HUES48 (cell line): ENCODE measurements around the gene SRMS.

Source experiments
- H3K27ac ChIP-seq: one replicate; pipeline ENCODE4 v1.7.0; 2013; ENCODE audit warnings: low read depth, low read length, inconsistent platforms
- H3K27me3 ChIP-seq: 2 replicates; pipeline ENCODE4 v1.6.1; 2013; ENCODE audit warnings: mild to moderate bottlenecking, low read length; ENCODE audit not compliant: control insufficient read depth, insufficient read depth
- H3K36me3 ChIP-seq: 2 replicates; pipeline ENCODE4 v1.6.1; 2013; ENCODE audit warnings: low read length; ENCODE audit not compliant: control insufficient read depth, insufficient read depth
- H3K4me1 ChIP-seq: 2 replicates; pipeline ENCODE4 v1.6.1; 2013; ENCODE audit warnings: mild to moderate bottlenecking, low read length; ENCODE audit not compliant: control insufficient read depth, insufficient read depth
- H3K4me3 ChIP-seq: 2 replicates; pipeline ENCODE4 v1.5.1; 2013; ENCODE audit warnings: mild to moderate bottlenecking, low read depth, low read length
- H3K9ac ChIP-seq: 2 replicates; pipeline ENCODE4 v1.6.1; 2013; ENCODE audit warnings: mild to moderate bottlenecking, low read depth, low read length, moderate library complexity
- H3K9me3 ChIP-seq: 2 replicates; pipeline ENCODE4 v1.6.1; 2013; ENCODE audit warnings: low read length; ENCODE audit not compliant: control insufficient read depth, insufficient read depth

The SRMS gene

GRCh38 chr20:63546256-63546955, 1.1 kb downstream of the SRMS start:
- Histone ChIP-seq H3K9me3 (no peaks in the 10 kb centered on the region), H3K4me3 (no peak overlapping the region), H3K27ac (no peak overlapping the region), H3K36me3 (no peaks in the 10 kb centered on the region), H3K27me3 (no peaks in the 10 kb centered on the region), H3K4me1 (peaks cover 18% of the 10 kb centered on the region; the same call in 1 of the 2 replicates), H3K9ac (no peak overlapping the region)

GRCh38 chr20:63545814-63546213, 1.7 kb downstream of the SRMS start:
- Histone ChIP-seq H3K4me3 (no peak overlapping the region), H3K4me1 (peaks cover 18% of the 10 kb centered on the region; the same call in 1 of the 2 replicates), H3K9ac (no peak overlapping the region), H3K27me3 (no peaks in the 10 kb centered on the region), H3K9me3 (no peaks in the 10 kb centered on the region), H3K36me3 (no peaks in the 10 kb centered on the region), H3K27ac (no peak overlapping the region)

- Histone ChIP-seq H3K4me3 (no peak overlapping the region), H3K27me3 (no peaks in the 10 kb centered on the region), H3K36me3 (no peaks in the 10 kb centered on the region), H3K9me3 (no peaks in the 10 kb centered on the region), H3K27ac (no peak overlapping the region), H3K4me1 (peaks cover 18% of the 10 kb centered on the region; the same call in 1 of the 2 replicates), H3K9ac (no peak overlapping the region)
Observed at GRCh38 chr20:63544958-63545516, 2.5 kb downstream of the SRMS start.

GRCh38 chr20:63544241-63544957, 3.1 kb downstream of the SRMS start:
- Histone ChIP-seq H3K27ac (no peak overlapping the region), H3K4me1 (peaks cover 18% of the 10 kb centered on the region; the same call in 1 of the 2 replicates), H3K36me3 (no peaks in the 10 kb centered on the region), H3K4me3 (no peak overlapping the region), H3K9me3 (no peaks in the 10 kb centered on the region), H3K27me3 (no peaks in the 10 kb centered on the region), H3K9ac (no peak overlapping the region)

- H3K9me3 ChIP-seq, result no peaks in the 10 kb centered on the region
- peaks cover 19% of the 10 kb centered on the region; the same call in 1 of the 2 replicates for H3K4me1 ChIP-seq
- H3K9ac ChIP-seq, result no peak overlapping the region
- no peaks in the 10 kb centered on the region for H3K27me3 ChIP-seq
- no peaks in the 10 kb centered on the region for H3K36me3 ChIP-seq
- no peak overlapping the region for H3K4me3 ChIP-seq
- H3K27ac ChIP-seq, result no peak overlapping the region
Observed at GRCh38 chr20:63543733-63544132, 3.8 kb downstream of the SRMS start.

- peaks cover 14% of the 10 kb centered on the region; the same call in 1 of the 2 replicates for H3K4me1 ChIP-seq
- no peak overlapping the region for H3K4me3 ChIP-seq
- no peaks in the 10 kb centered on the region for H3K9me3 ChIP-seq
- H3K27me3 ChIP-seq, result no peaks in the 10 kb centered on the region
- no peak overlapping the region for H3K27ac ChIP-seq
- H3K9ac ChIP-seq, result no peak overlapping the region
- H3K36me3 ChIP-seq, result no peaks in the 10 kb centered on the region
Observed at GRCh38 chr20:63543131-63543530, 4.4 kb downstream of the SRMS start.

GRCh38 chr20:63542696-63543095, 4.9 kb downstream of the SRMS start:
- Histone ChIP-seq H3K9ac (no peak overlapping the region), H3K36me3 (no peaks in the 10 kb centered on the region)

GRCh38 chr20:63542031-63542559, 5.5 kb downstream of the SRMS start:
- Histone ChIP-seq H3K9me3 (no peaks in the 10 kb centered on the region), H3K36me3 (no peaks in the 10 kb centered on the region), H3K4me3 (no peak overlapping the region), H3K4me1 (peaks cover 6% of the 10 kb centered on the region; the same call in 1 of the 2 replicates), H3K27me3 (no peaks in the 10 kb centered on the region), H3K9ac (no peak overlapping the region), H3K27ac (no peak overlapping the region)

More at GRCh38 chr20:63542696-63543095, 4.9 kb downstream of the SRMS start:
- Histone ChIP-seq H3K9me3 (no peaks in the 10 kb centered on the region), H3K4me3 (no peak overlapping the region), H3K4me1 (peaks cover 10% of the 10 kb centered on the region; the same call in 1 of the 2 replicates), H3K27me3 (no peaks in the 10 kb centered on the region), H3K27ac (no peak overlapping the region)

GRCh38 chr20:63541371-63541770, 6.2 kb downstream of the SRMS start:
- H3K27me3 ChIP-seq, result no peaks in the 10 kb centered on the region
- no peaks in the 10 kb centered on the region for H3K9me3 ChIP-seq
- H3K36me3 ChIP-seq, result no peaks in the 10 kb centered on the region
- H3K4me3 ChIP-seq, result no peak overlapping the region
- H3K27ac ChIP-seq, result no peak overlapping the region
- H3K9ac ChIP-seq, result no peak overlapping the region
- H3K4me1 ChIP-seq, result peaks cover 3% of the 10 kb centered on the region; the same call in 1 of the 2 replicates

GRCh38 chr20:63540417-63541186, 6.9 kb downstream of the SRMS start:
- Histone ChIP-seq H3K36me3 (no peaks in the 10 kb centered on the region), H3K27me3 (no peaks in the 10 kb centered on the region), H3K9me3 (no peaks in the 10 kb centered on the region), H3K4me1 (peaks cover 3% of the 10 kb centered on the region; the same call in 1 of the 2 replicates), H3K27ac (no peak overlapping the region), H3K9ac (no peak overlapping the region), H3K4me3 (no peak overlapping the region)
